Retina (tissue), 1 donor: ENCODE results near the gene MEA1.
"Not testable (repeated sequence)": the region's sequence is repeated elsewhere in the genome, so short reads cannot be mapped to it uniquely, and the experiment has no call there.

ENCODE experiments used
- DNase-seq: peaks from one replicate; pipeline ENCODE4 v3.0.0-alpha.2; 2016

The MEA1 gene

DNA sequence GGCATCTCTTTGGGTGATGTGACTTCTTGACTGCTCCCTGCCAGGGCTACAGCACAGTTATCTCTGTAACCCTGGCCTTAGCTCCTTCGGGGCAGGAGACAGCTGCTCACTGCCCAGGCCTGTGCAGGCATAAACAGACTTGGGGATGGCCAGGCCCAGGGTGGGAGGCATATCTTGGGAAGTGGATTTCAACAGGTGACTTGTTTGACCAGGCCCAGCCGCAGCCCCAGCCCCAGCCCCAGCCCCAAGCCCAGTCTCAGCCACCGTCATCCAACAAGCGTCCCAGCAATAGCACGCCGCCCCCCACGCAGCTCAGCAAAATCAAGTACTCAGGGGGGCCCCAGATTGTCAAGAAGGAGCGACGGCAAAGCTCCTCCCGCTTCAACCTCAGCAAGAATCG, 7.5 kb downstream of the MEA1 start:
- DNase-seq, result no peak

GRCh38 chr6:43005844-43006243, 7.9 kb downstream of the MEA1 start:
- no peak for DNase-seq

GRCh38 chr6:43001843-43002242, 11.9 kb downstream of the MEA1 start:
- no peak for DNase-seq

- DNase-seq, result not testable (repeated sequence)
Observed at GRCh38 chr6:42998205-42998604, 15.5 kb downstream of the MEA1 start.

- DNase-seq, result no peak
Observed at GRCh38 chr6:42996513-42996912, 17.2 kb downstream of the MEA1 start.

GRCh38 chr6:42993445-42993844, 20.3 kb downstream of the MEA1 start:
- DNase-seq, result no peak

DNA sequence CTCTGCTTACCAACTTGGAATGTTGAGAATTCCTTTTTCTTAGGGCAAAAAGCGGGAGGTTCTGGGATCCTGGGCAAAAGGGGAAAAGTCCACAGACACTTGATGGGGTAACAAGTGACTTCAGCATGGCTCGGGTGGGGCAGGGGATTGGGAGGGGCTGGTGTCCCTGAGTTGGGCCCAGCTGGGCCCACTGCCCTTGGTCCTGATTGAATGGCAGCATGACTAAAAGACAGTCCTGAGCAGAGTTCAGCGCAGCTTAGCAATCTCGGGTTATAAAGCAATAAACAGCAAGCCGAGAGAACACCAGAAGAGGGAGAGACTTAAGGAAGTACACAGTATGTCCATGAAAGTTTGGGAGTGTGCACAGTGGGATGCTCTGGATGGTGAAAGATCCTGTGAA, 23.8 kb downstream of the MEA1 start:
- DNase-seq, result no peak

DNA sequence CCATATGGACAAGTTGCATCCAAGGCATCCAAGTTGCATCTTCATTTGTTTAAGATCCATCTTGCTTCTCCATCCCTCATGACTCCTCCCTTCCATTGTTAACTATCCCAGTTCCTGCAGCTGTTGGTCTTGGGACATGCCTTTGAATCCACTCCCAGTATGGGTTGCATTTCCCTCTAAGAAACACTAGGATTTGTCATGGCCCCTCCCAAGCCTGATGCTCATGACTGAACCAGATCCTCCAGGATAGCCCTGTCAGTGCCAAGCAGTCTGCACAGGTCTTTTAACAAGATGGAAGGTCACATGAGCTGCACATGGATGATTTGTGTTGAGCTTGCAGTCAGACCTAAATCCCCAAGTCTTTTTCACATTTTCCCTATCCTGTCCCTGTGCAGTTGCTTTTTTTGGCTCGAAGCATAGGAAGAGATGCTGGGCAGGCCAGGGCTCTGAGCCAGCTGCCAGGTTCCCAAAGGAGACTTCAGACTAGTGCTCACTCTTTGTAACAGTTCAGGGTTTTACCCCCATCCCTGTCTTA, 25.2 kb downstream of the MEA1 start:
- DNase-seq, result no peak

GRCh38 chr6:42987533-42988451, 26.0 kb downstream of the MEA1 start:
- DNase-seq, result no peak

DNA sequence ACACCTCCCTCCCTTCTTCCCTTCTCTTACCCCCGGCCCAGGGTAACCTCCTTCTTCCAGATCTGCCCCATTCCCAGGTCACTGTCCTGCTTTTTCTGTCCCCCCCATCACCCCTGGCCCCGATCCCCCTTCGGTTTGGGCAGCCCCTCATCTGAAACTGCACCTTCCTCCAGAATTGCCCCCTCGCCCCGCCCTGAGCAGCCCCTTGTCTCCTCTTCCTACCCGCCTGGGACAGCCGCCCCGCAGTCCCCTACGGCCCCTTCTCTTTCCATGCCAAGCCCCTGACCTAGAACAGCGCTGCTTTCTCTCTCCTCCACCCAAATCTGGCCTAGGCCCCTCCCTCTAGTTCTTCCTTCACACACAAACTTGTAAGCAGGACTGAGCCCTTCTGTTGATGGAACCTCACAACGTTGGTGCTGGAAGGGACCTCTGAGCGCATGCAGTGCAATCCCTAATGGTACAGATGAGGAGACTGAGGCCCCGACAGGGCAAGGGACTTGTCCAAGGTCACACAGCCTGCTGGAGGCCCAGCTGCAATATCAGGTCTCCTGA, 28.7 kb downstream of the MEA1 start:
- DNase-seq, result peak; percentile 20

DNA sequence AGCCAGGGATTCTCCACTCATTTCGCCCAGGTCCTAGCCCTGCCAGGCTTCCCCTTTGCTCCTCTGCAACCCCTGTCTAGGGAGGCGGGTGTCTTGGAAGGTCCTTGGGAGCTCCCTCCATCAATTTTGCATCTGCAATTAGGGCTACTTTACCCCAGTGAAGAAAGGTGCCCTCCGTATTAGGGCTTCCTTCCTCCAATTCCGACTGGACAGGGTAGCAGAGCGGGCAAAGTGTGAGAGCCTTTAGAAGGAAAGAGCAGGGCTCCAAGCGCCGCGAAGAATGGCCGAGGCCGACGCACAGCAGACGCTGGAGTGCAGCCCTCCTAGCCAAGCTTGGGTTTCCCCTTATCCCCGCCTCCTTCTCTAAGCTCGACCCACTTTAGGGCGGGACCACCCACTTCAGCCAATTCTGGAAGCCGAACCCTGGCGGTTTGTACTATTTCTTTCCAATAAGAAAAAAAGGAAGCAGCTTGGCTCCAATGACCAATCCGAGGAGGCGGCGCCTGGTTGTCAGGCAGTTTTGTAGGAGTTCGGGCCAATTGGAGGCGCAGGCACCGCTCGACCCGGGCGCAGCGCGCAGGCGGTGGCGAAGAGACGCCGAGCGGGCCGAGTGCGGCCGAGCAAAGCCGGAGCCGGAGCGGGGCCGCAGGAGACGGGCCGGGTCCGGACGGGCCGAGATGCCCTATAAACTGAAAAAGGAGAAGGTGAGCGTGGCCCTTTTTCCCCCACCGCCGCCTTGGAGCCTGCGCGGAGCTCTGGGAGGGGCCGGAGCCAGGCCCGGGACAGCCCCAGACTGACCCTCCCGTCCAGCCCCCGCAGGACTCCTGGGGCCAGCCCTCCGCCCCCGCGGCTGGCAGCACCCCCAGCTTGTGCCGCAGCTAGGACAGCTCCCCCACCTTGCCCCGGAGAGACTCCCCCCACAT, 29.5 kb downstream of the MEA1 start, which contains the start of gene PPP2R5D:
Gene PPP2R5D (plus strand): TSS at position 570 of the 923 bp plus-strand sequence. CDS start 108 bp downstream, at position 678.
- peak; percentile 97 for DNase-seq

- DNase-seq, result no peak
Observed at GRCh38 chr6:42981836-42982235, 31.9 kb downstream of the MEA1 start.

- no peak for DNase-seq
Observed at GRCh38 chr6:42979523-42980177, 34.1 kb downstream of the MEA1 start.

DNA sequence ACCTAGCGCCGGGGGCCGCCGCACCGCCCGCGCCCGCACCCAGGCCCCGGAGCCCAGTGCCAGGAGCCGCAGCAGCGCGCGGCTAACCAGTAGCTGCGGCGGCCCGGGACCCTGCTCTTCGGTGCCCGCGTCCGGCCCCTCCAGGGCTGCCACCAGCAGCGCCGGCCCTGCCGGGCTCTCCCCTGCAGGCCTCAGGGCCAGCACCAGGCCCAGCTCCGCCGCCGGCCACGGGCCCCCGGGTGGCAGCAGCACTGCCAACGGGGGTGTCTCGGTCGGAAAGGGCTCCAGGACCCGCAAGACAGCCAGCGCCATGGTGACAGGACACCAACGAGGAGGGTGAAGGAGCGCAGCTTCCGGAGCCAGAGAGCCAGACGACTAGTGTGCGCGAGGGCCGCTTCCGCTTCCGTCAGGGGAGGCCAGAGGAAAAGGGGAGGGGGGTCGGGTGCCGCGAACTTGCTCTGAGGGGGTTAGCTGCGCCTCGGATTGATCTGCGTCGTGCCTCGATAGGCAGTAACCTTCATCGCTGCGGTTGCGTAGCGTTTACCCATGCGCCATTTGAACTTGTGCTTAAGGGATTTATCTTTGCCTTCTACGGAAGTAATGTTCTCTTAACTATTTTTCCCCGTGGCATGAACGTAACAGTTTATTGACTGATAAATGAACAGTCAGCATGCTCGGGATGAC, 34.8 kb downstream of the MEA1 start, which contains the start of gene PEX6:
Gene PEX6 (minus strand): TSS at position 343 of the 684 bp plus-strand sequence. CDS start 31 bp downstream, at position 312.
- DNase-seq, result peak; percentile 93

GRCh38 chr6:42978487-42978838, 35.3 kb downstream of the MEA1 start:
- peak; percentile 38 for DNase-seq

- no peak for DNase-seq
Observed at GRCh38 chr6:42974919-42975505, 38.7 kb downstream of the MEA1 start.

GRCh38 chr6:42973926-42974325, 39.8 kb downstream of the MEA1 start:
- DNase-seq, result no peak

DNA sequence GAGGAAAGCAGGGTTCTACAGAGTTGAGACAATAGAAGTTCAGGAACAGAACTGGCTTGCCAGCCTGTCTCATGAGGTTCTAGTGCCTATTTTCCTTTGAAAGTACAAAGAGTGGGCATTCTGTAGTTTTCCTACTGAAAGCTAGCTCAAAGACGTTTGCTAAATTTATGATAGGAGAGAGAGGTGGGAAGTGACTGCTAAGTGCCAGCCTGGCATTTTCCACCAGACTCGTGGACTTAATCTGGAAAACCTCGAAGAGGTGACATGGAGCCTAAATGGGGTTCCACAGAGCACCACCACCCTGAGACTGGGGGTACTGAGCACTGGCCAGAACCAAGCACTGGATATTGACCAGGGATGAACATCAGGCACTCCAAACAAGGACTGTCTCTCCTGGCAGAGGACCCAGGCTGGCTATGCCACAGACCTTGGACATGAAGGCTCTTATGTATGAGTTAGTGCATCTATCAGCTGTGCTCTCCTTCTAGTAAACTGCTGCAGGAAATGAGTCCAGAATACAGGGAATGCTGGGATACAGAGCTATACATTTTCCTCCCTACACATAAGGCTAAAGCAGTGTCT, 41.9 kb downstream of the MEA1 start:
- no peak for DNase-seq

GRCh38 chr6:42970871-42971612, 42.7 kb downstream of the MEA1 start:
- DNase-seq, result no peak

- DNase-seq, result no peak
Observed at GRCh38 chr6:42969934-42970333, 43.8 kb downstream of the MEA1 start.
